K562 (cell line): ENCODE results near the gene ZNF385D. TPM values are rescaled to one million over a fixed set of nuclear protein-coding genes. Genes with fewer than 3 reads are reported as not detected.

Experiments used
- ATAC-seq: fragments of 200-7000 bp; cut with Tn5 transposase; 3 replicates; pipeline ENCODE4 v1.9.1; 2020; ENCODE audit warnings: moderate library complexity
- BruUV-seq: library from RNA; stranded (reverse); fragments of 400-500 nt; replicated peaks from 2 replicates; lab custom pipeline; 2021; lab: Mats Ljungman, UMichigan
- CTCF ChIA-PET: fragments of 300-600 bp; formaldehyde crosslinking; extraction: SDS; loops from one replicate; lab custom pipeline; 2021; ENCODE audit warnings: low intra/inter-chr PET ratio; lab: Yijun Ruan, JAX
- POLR2A ChIA-PET: fragments of 300-600, 350-650 bp; sonication (Branson Sonifier 250); formaldehyde crosslinking; extraction: SDS; loops from one replicate; lab custom pipeline; 2021; ENCODE audit warnings: antibody characterized with exemption, inconsistent platforms; lab: Yijun Ruan, JAX
- DNase-seq, 4 experiments: peaks; one replicate each; pipeline versions ENCODE4 v3.0.0 to v3.0.0-alpha.2; 2011 to 2018; ENCODE audit warnings: low spot score in 3 of 4, mixed read lengths in 3 of 4; ENCODE audit errors: extremely low read depth in 1 of 4
- FAIRE-seq: peaks from 2 replicates; lab custom pipeline; 2011; peaks lifted over from hg19 to GRCh38; lab: Jason Lieb, UNC
- H2AFZ ChIP-seq: 2 replicates; pipeline ENCODE4 v1.6.0; 2011; ENCODE audit warnings: low read depth, low read length, control low read depth, inconsistent platforms
- H3K27ac ChIP-seq: fragments of 200-600 bp; 3 replicates; pipeline ENCODE4 v1.8.0; 2011; ENCODE audit warnings: low read depth, mild to moderate bottlenecking, control low read depth, inconsistent platforms, low read length, moderate library complexity, mixed read lengths; ENCODE audit errors: extremely low read depth
- H3K27me3 ChIP-seq, 2 experiments: fragments of 300-600 bp in 1 of 2; 2 replicates in 1 of 2; 3 replicates in 1 of 2; pipeline versions ENCODE4 v1.6.0 to v1.8.0; 2011; ENCODE audit warnings: inconsistent platforms in 2 of 2, low read length in 2 of 2, mild to moderate bottlenecking in 1 of 2, mixed read lengths in 1 of 2, moderate library complexity in 1 of 2; ENCODE audit not compliant: control insufficient read depth in 2 of 2, insufficient read depth in 2 of 2
- H3K36me3 ChIP-seq: fragments of 300-600 bp; 3 replicates; pipeline ENCODE4 v1.8.0; 2011; ENCODE audit warnings: mild to moderate bottlenecking, low read length, inconsistent platforms; ENCODE audit not compliant: control insufficient read depth, insufficient read depth
- H3K4me1 ChIP-seq, 2 experiments: fragments of 200-600 bp in 1 of 2; replicated peaks in 1 of 2; 2 replicates in 1 of 2; 3 replicates in 1 of 2; pipeline versions ENCODE4 v1.5.1 to v1.8.0; 2011; ENCODE audit warnings: inconsistent platforms in 2 of 2, low read length in 2 of 2, mild to moderate bottlenecking in 1 of 2, mixed read lengths in 1 of 2, moderate library complexity in 1 of 2; ENCODE audit not compliant: control insufficient read depth in 2 of 2, insufficient read depth in 2 of 2
- H3K4me2 ChIP-seq: 2 replicates; pipeline ENCODE4 v1.6.1; 2011; ENCODE audit warnings: low read length, control low read depth, inconsistent platforms, mixed read lengths; ENCODE audit not compliant: insufficient read depth
- H3K4me3 ChIP-seq: fragments of 200-600 bp; sonication (generic), shearing (Covaris generic); 2 replicates; pipeline ENCODE4 v1.5.1; 2016; ENCODE audit warnings: control low read depth, inconsistent platforms
- H3K79me2 ChIP-seq: fragments of 200-600 bp; 3 replicates; pipeline ENCODE4 v1.8.0; 2011; ENCODE audit warnings: low read length, inconsistent platforms; ENCODE audit not compliant: control insufficient read depth, insufficient read depth
- H3K9ac ChIP-seq, 2 experiments: 2 replicates each; pipeline versions ENCODE4 v1.6.0 to v1.6.1; 2011; ENCODE audit warnings: low read depth in 2 of 2, low read length in 2 of 2, control low read depth in 1 of 2, inconsistent platforms in 1 of 2, mild to moderate bottlenecking in 1 of 2, mixed read lengths in 1 of 2; ENCODE audit not compliant: insufficient read depth in 1 of 2
- H3K9me1 ChIP-seq: one replicate; pipeline ENCODE4 v1.6.0; 2011; ENCODE audit warnings: inconsistent platforms, mild to moderate bottlenecking, low read length, moderate library complexity; ENCODE audit not compliant: control insufficient read depth, insufficient read depth
- H3K9me3 ChIP-seq: replicated peaks from 2 replicates; pipeline ENCODE4 v1.5.1; 2011; ENCODE audit warnings: low read depth, low read length, inconsistent platforms; ENCODE audit not compliant: control insufficient read depth, insufficient read depth
- H4K20me1 ChIP-seq: replicated peaks from 2 replicates; pipeline ENCODE4 v1.6.1; 2011; ENCODE audit warnings: low read length, inconsistent platforms, mixed read lengths; ENCODE audit not compliant: control insufficient read depth, insufficient read depth
- ARID1B ChIP-seq: fragments of 450-650 bp; IDR thresholded peaks from 2 replicates; pipeline ENCODE4 v1.6.1; 2016; ENCODE audit warnings: antibody characterized with exemption, mild to moderate bottlenecking, inconsistent platforms
- ARID3A ChIP-seq: IDR thresholded peaks from 2 replicates; pipeline ENCODE4 v1.6.1; 2012; ENCODE audit warnings: low read depth, low read length, improper control_type of control experiment, borderline replicate concordance
- CC2D1A ChIP-seq: fragments of 450-650 bp; IDR thresholded peaks from 2 replicates; pipeline ENCODE4 v1.6.1; 2017; ENCODE audit warnings: mild to moderate bottlenecking
- DPF2 ChIP-seq: fragments of 450-650 bp; IDR thresholded peaks from 2 replicates; pipeline ENCODE4 v1.6.1; 2016
- E2F6 ChIP-seq, 2 experiments: IDR thresholded peaks; 2 replicates each; pipeline ENCODE4 v1.6.1; 2011; ENCODE audit warnings: borderline replicate concordance in 1 of 2, control low read depth in 1 of 2, low read depth in 1 of 2, low read length in 1 of 2, mild to moderate bottlenecking in 1 of 2, mixed read lengths in 1 of 2, moderate library complexity in 1 of 2; ENCODE audit not compliant: insufficient read depth in 1 of 2, insufficient read length in 1 of 2, poor library complexity in 1 of 2, severe bottlenecking in 1 of 2; ENCODE audit errors: extremely low read depth in 1 of 2
- HDAC2 ChIP-seq: fragments of 450-650 bp; IDR thresholded peaks from 2 replicates; pipeline ENCODE4 v1.6.1; 2016; ENCODE audit warnings: mild to moderate bottlenecking
- ILF3 ChIP-seq: fragments of 450-650 bp; IDR thresholded peaks from 2 replicates; pipeline ENCODE4 v1.6.1; 2018; ENCODE audit warnings: antibody characterized with exemption, mild to moderate bottlenecking, moderate library complexity, borderline replicate concordance
- KDM1A ChIP-seq, 2 experiments: fragments of 450-650 bp; IDR thresholded peaks; 2 replicates each; pipeline ENCODE4 v1.6.1; 2016; ENCODE audit warnings: mild to moderate bottlenecking in 2 of 2
- POLR3G ChIP-seq: IDR thresholded peaks from 2 replicates; pipeline ENCODE4 v1.6.1; 2011; ENCODE audit not compliant: insufficient read length, insufficient replicate concordance; ENCODE audit errors: extremely low read depth
- RBM34 ChIP-seq: fragments of 200-400 bp; formaldehyde crosslinking; IDR thresholded peaks from 2 replicates; pipeline ENCODE4 v1.6.1; 2018; ENCODE audit warnings: low read length, borderline replicate concordance; ENCODE audit not compliant: insufficient read depth
- SUPT5H ChIP-seq: fragments of 450-650 bp; IDR thresholded peaks from 2 replicates; pipeline ENCODE4 v1.6.1; 2016
- TBL1XR1 ChIP-seq, 2 experiments: IDR thresholded peaks; 2 replicates each; pipeline ENCODE4 v1.6.1; 2012; ENCODE audit warnings: improper control_type of control experiment in 2 of 2, low read length in 2 of 2, mild to moderate bottlenecking in 1 of 2
- XRCC5 ChIP-seq: fragments of 200-400 bp; formaldehyde crosslinking; IDR thresholded peaks from 2 replicates; pipeline ENCODE4 v1.6.1; 2017; ENCODE audit warnings: low read depth, mild to moderate bottlenecking, low read length
- ZBTB1 ChIP-seq: sonication (generic); formaldehyde crosslinking; IDR thresholded peaks from 2 replicates; pipeline ENCODE4 v1.8.1; 2023; ENCODE audit warnings: missing genetic modification reagents, low read depth, mild to moderate bottlenecking, borderline replicate concordance
- WGBS: fragments of 100-300 bp; shearing (Covaris generic); methylation state at CpG from one replicate; pipeline ENCODE4 v1.1.6; 2016; ENCODE audit warnings: low coverage, mixed read lengths; ENCODE audit not compliant: insufficient coverage; ENCODE audit errors: missing lambda C conversion rate; 5-methylcytosine and 5-hydroxymethylcytosine counted together
- in situ Hi-C: fragments of 300-500 bp; cut with MboI; formaldehyde crosslinking; loops from 4 replicates; pipeline ENCODE4 v1.15.0; 2018; ENCODE audit warnings: inconsistent platforms, mixed read lengths
- intact Hi-C: fragments of 100-400 bp; cut with micrococcal nuclease; formaldehyde crosslinking; loops from 2 replicates; pipeline ENCODE4 v1.14.2; 2022
- polyA plus RNA-seq, 8 experiments: library from polyadenylated mRNA; depleted of rRNA in 4 of 8; stranded (reverse) in 5 of 8; unstranded in 3 of 8; fragments of >200 nt; fragmentation: Nextera tagmentation in 2 of 8; fragmentation: Illumina TruSeq in 1 of 8; extraction: Ambion mirVana in 2 of 8; extraction: Trizol in 1 of 8; gene quantifications; 2 replicates each; pipeline versions ENCODE4 v1.2.1 to v1.2.3, GENCODE V29; 2011 to 2014; ENCODE audit warnings: inconsistent platforms in 1 of 8, missing spikeins in 1 of 8
- total RNA-seq, 7 experiments: library from RNA; depleted of rRNA in 6 of 7; stranded (reverse); fragments of >200 nt in 6 of 7; fragmentation: Illumina TruSeq in 2 of 7; extraction: Trizol in 2 of 7; gene quantifications; 2 replicates each; pipeline versions ENCODE4 v1.2.1 to v1.2.3, GENCODE V29; 2011 to 2021; ENCODE audit warnings: low replicate concordance in 1 of 7

The ZNF385D gene
- total and polyA plus RNA-seq, 9 of the 15 experiments (the other 6 are each of a cell fraction or from before 2014, with no cell fraction given), result 0.14 to 1.7 (median 0.51) TPM

GRCh38 chr3:21587894-21588293, 163.1 kb downstream of the ZNF385D start:
- BruUV-seq, result no TSS peak
- Histone ChIP-seq H3K9ac (no peak overlapping the region), H2AFZ (no peak overlapping the region), H3K9me1 (no peaks in the 10 kb centered on the region), H3K4me3 (no peak overlapping the region), H3K9me3 (no peaks in the 10 kb centered on the region), H4K20me1 (no peaks in the 10 kb centered on the region), H3K79me2 (no peaks in the 10 kb centered on the region; the same call in 2 of the 3 replicates), H3K4me1 (no peaks in the 10 kb centered on the region), H3K4me2 (no peak overlapping the region), H3K27me3 (no peaks in the 10 kb centered on the region), H3K36me3 (peaks cover 2% of the 10 kb centered on the region; the same call in 1 of the 3 replicates), H3K27ac (no peak overlapping the region)
- POLR2A ChIA-PET, result no interaction called here
- TF ChIP-seq ARID1B (peak; percentile 10; the same call in 1 of the 2 replicates), ILF3 (no peak)
- peak; percentile 63; the same call in 2 of the 3 replicates for ATAC-seq
- peak in 1 of 4 experiments; percentile 9 for DNase-seq
- no peak for FAIRE-seq
- in situ Hi-C loops, result no loop called here
- CTCF ChIA-PET, result no interaction called here
- 0% methylated on average over 1 of the region's 1 CpG for WGBS
- intact Hi-C loops, result no loop called here

- no peaks in the 10 kb centered on the region for H4K20me1 ChIP-seq
- in situ Hi-C loops (no loop called here), intact Hi-C loops (no loop called here)
- 0 out of 3 replicates have a peak, but pooled peaks cover 2% of the 10 kb centered on the region for H3K36me3 ChIP-seq
- no peaks in the 10 kb centered on the region for H3K27me3 ChIP-seq
- FAIRE-seq (no peak), DNase-seq (no peak), ATAC-seq (no peak)
- H3K4me3 ChIP-seq, result no peak overlapping the region
- H3K27ac ChIP-seq, result no peak overlapping the region
- ChIA-PET POLR2A (interaction anchor here (1.1 kb wide), 1 partner anchor 10 kb away, joined by 7 read pairs; no protein-coding TSS in a partner anchor), CTCF (no interaction called here)
- no TSS peak for BruUV-seq
- H3K9me1 ChIP-seq, result no peaks in the 10 kb centered on the region
- H2AFZ ChIP-seq, result no peak overlapping the region
- H3K79me2 ChIP-seq, result no peaks in the 10 kb centered on the region; the same call in 2 of the 3 replicates
- H3K4me1 ChIP-seq, result no peaks in the 10 kb centered on the region
- 13% methylated on average over 3 of the region's 3 CpGs for WGBS
- no peak overlapping the region for H3K4me2 ChIP-seq
- no peaks in the 10 kb centered on the region for H3K9me3 ChIP-seq
- no peak overlapping the region for H3K9ac ChIP-seq
- TF ChIP-seq CC2D1A (no peak), SUPT5H (no peak), POLR3G (no peak), TBL1XR1 (IDR thresholded peaks at IDR 0.05; ENCODE audit: low read length in 2 of 2) (no peak), RBM34 (no peak), HDAC2 (no peak), DPF2 (no peak), XRCC5 (no peak), ARID3A (no peak), KDM1A (IDR thresholded peaks at IDR 0.05) (no peak), ZBTB1 (no peak), E2F6 (IDR thresholded peaks at IDR 0.05; ENCODE audit: borderline replicate concordance in 1 of 2, extremely low read depth in 1 of 2, insufficient read depth in 1 of 2, insufficient read length in 1 of 2, low read depth in 1 of 2, low read length in 1 of 2, poor library complexity in 1 of 2, severe bottlenecking in 1 of 2) (no peak)
These were observed 165.7 kb downstream of the ZNF385D start for GRCh38 chr3:21585216-21585740.
